Stomach (tissue), 9 donors: ENCODE results near the gene ABHD4. TPM values are rescaled to one million over a fixed set of nuclear protein-coding genes. Genes with fewer than 3 reads are reported as not detected.
"Not testable (repeated sequence)": the region's sequence is repeated elsewhere in the genome, so short reads cannot be mapped to it uniquely, and the experiment has no call there.

Experiments
- DNase-seq, 2 donors: peaks; one replicate each; pipeline versions ENCODE4 v3.0.0 to v3.0.0-alpha.2; 2013 to 2019
- H3K27ac ChIP-seq, 5 donors: fragments of 200-600 bp in 4 of 5; sonication (generic) in 4 of 5; one replicate each; pipeline ENCODE4 v1.5.1; 2013 to 2019; ENCODE audit warnings: mild to moderate bottlenecking in 1 of 5, moderate library complexity in 1 of 5
- H3K27me3 ChIP-seq, 3 donors: fragments of 200-600 bp; sonication (generic); one replicate each; pipeline ENCODE4 v1.5.1; 2017 to 2019; ENCODE audit warnings: mixed run types in 1 of 3
- H3K36me3 ChIP-seq, 4 donors: fragments of 200-600 bp; sonication (generic); 1 replicate in 3 of 4; 2 replicates in 1 of 4; pipeline ENCODE4 v1.5.1; 2016 to 2019
- H3K4me1 ChIP-seq, 4 donors: fragments of 200-600 bp; sonication (generic); one replicate each; pipeline ENCODE4 v1.5.1; 2016 to 2019
- H3K4me3 ChIP-seq, 4 donors: fragments of 200-600 bp; sonication (generic) in 3 of 4; one replicate each; pipeline ENCODE4 v1.5.1; 2016 to 2019; ENCODE audit warnings: mild to moderate bottlenecking in 1 of 4
- H3K9me3 ChIP-seq, 4 donors: fragments of 200-600 bp; sonication (generic); one replicate each; pipeline ENCODE4 v1.5.1; 2016 to 2019
- EP300 ChIP-seq: sonication (generic); formaldehyde crosslinking; IDR thresholded peaks from one replicate; pipeline ENCODE4 v1.6.1; 2017; ENCODE audit warnings: antibody characterized with exemption
- POLR2A ChIP-seq, 4 donors: fragments of 450-650 bp; IDR thresholded peaks; one replicate each; pipeline ENCODE4 v1.6.1; 2016; ENCODE audit warnings: antibody characterized with exemption in 4 of 4, control low read depth in 2 of 4, mild to moderate bottlenecking in 1 of 4, moderate library complexity in 1 of 4
- POLR2AphosphoS5 ChIP-seq, 3 donors: sonication (generic); formaldehyde crosslinking; IDR thresholded peaks; one replicate each; pipeline ENCODE4 v1.6.1; 2016; ENCODE audit warnings: antibody characterized with exemption in 3 of 3
- WGBS, 5 donors: extraction: QIAGEN DNeasy Blood & Tissue Kit in 3 of 5; methylation state at CpG; one replicate each; pipeline versions ENCODE4 v1.1.5 to v1.1.7; 2013 to 2018; 5-methylcytosine and 5-hydroxymethylcytosine counted together
- intact Hi-C: fragments of 100-400 bp; cut with DNase I; formaldehyde crosslinking; loops from one replicate; pipeline ENCODE4 v1.15.1; 2023; ENCODE audit warnings: low total_unique reads
- polyA plus RNA-seq, 3 donors: library from polyadenylated mRNA; stranded (reverse); fragments of 200-250 nt; gene quantifications; one replicate each; pipeline ENCODE4 v1.2.3, GENCODE V29; 2013
- total RNA-seq, 5 donors: library from RNA; depleted of rRNA; stranded (reverse); fragments of >200 nt; gene quantifications; one replicate each; pipeline versions ENCODE4 v1.1.0 to v1.2.3, GENCODE V29; 2014 to 2016
- TF ChIP-seq, protein P1 (sequence below), 7 experiments: fragments of 450-650 bp in 4 of 7; fragments of 200-600 bp in 3 of 7; sonication (generic) in 3 of 7; IDR thresholded peaks; one replicate each; pipeline ENCODE4 v1.5.1; 2016 to 2019; ENCODE audit warnings: antibody characterized with exemption in 7 of 7, control low read depth in 2 of 7, mild to moderate bottlenecking in 1 of 7
- donor health status: healthy with polysubstance abuse.
- donor health status: Bipolar disorder and iron deficiency.
- donor health status: healthy.

The ABHD4 gene
- total and polyA plus RNA-seq, 8 donors: 12.2 to 130 (median 23.2) TPM

DNA sequence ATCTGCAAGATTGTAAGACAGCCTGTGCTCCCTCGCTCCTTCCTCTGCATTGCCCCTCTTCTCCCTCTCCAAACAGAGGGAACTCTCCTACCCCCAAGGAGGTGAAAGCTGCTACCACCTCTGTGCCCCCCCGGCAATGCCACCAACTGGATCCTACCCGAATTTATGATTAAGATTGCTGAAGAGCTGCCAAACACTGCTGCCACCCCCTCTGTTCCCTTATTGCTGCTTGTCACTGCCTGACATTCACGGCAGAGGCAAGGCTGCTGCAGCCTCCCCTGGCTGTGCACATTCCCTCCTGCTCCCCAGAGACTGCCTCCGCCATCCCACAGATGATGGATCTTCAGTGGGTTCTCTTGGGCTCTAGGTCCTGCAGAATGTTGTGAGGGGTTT, 46.5 kb upstream of the ABHD4 start:
- Histone ChIP-seq H3K27ac (peak overlapping the region in 3 of 5 donors; percentile 0 to 53 (median 11)), H3K4me3 (no peak overlapping the region), H3K27me3 (no peaks in the 10 kb centered on the region), H3K4me1 (peaks cover 18 to 55% (median 40%) of the 10 kb centered on the region in 4 donors), H3K36me3 (no peaks in the 10 kb centered on the region), H3K9me3 (no peaks in the 10 kb centered on the region)
- intact Hi-C loops: loop anchor here (10.0 kb wide), 1 partner anchor 293 kb away; no protein-coding TSS in a partner anchor
- no peak for TF ChIP-seq POLR2AphosphoS5 (IDR thresholded peaks at IDR 0.05)
- no peak for TF ChIP-seq EP300
- TF ChIP-seq POLR2A (IDR thresholded peaks at IDR 0.05): no peak
- TF ChIP-seq, protein P1, sequence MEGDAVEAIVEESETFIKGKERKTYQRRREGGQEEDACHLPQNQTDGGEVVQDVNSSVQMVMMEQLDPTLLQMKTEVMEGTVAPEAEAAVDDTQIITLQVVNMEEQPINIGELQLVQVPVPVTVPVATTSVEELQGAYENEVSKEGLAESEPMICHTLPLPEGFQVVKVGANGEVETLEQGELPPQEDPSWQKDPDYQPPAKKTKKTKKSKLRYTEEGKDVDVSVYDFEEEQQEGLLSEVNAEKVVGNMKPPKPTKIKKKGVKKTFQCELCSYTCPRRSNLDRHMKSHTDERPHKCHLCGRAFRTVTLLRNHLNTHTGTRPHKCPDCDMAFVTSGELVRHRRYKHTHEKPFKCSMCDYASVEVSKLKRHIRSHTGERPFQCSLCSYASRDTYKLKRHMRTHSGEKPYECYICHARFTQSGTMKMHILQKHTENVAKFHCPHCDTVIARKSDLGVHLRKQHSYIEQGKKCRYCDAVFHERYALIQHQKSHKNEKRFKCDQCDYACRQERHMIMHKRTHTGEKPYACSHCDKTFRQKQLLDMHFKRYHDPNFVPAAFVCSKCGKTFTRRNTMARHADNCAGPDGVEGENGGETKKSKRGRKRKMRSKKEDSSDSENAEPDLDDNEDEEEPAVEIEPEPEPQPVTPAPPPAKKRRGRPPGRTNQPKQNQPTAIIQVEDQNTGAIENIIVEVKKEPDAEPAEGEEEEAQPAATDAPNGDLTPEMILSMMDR (IDR thresholded peaks at IDR 0.05): no peak
- 40 to 58% (median 47%) methylated on average over 5 of the region's 5 CpGs for WGBS, 5 donors
- DNase-seq: no peak

DNA sequence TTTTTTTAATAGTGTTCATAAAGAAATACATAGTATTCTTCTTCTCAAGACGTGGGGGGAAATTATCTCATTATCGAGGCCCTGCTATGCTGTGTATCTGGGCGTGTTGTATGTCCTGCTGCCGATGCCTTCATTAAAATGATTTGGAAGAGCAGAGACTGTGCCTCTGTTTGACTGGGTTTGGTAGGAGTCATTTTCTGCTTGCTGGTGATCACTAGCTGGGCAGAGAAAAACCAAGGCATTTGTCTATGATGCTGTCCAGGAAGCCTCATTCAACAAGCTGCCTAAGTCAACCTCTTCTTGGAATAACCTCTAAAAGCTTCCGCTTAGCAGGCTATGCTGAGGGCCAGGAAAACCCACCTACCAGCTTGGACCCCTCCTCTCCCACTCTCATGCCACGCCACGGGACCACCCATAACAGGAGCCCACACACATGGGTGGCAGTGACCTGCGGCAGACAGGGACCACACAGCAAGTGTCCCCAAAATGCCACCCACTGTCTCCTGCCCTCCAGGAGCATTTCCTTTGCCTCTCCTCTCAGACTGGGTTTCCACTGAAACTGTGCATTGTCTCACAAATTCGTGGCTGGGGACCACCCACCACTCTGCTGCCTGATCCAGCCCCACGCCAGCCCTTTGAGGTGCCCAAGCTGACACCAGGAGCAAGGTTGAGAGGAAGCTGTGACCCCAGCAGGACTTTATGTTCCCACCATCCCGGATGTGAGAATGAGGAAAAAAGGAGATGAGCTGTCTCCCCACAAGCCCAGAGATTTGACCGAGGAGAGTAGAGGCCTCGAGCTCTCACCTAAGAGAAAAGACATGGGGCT, 45.9 kb upstream of the ABHD4 start:
- H3K9me3 ChIP-seq: no peaks in the 10 kb centered on the region
- H3K27me3 ChIP-seq: no peaks in the 10 kb centered on the region
- no peaks in the 10 kb centered on the region for H3K36me3 ChIP-seq
- H3K27ac ChIP-seq: peak overlapping the region in 3 of 5 donors; percentile 11 to 53 (median 15)
- no peak overlapping the region for H3K4me3 ChIP-seq
- TF ChIP-seq POLR2A (IDR thresholded peaks at IDR 0.05) (no peak), POLR2AphosphoS5 (IDR thresholded peaks at IDR 0.05) (no peak), EP300 (no peak)
- TF ChIP-seq, protein P1 (IDR thresholded peaks at IDR 0.05): no peak
- intact Hi-C loops: loop anchor here (10.0 kb wide), 1 partner anchor 293 kb away; no protein-coding TSS in a partner anchor
- DNase-seq: no peak
- peaks cover 18 to 55% (median 39%) of the 10 kb centered on the region in 4 donors for H3K4me1 ChIP-seq
- WGBS, 5 donors: 75 to 81% (median 79%) methylated on average over 13 of the region's 13 CpGs

DNA sequence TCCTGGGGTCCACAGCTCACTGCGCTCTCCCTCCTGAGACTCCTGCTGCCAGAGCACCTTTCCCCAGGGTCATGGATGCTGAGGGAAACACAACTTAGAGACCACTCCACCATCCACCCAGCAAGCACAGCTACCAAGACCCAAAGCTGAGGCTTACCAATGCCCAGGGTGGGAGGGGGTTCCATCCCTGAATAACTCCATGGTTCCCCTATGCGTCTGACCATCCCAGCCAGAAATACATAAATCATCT, 45.3 kb upstream of the ABHD4 start:
- Histone ChIP-seq H3K27ac (peak overlapping the region in 3 of 5 donors; percentile 11 to 53 (median 15)), H3K4me1 (peaks cover 20 to 55% (median 39%) of the 10 kb centered on the region in 4 donors), H3K27me3 (no peaks in the 10 kb centered on the region), H3K9me3 (no peaks in the 10 kb centered on the region), H3K4me3 (no peak overlapping the region), H3K36me3 (no peaks in the 10 kb centered on the region)
- no peak for DNase-seq
- WGBS, 5 donors: 93 to 100% (median 96%) methylated on average over 2 of the region's 2 CpGs
- intact Hi-C loops: loop anchor here (10.0 kb wide), 1 partner anchor 292 kb away; no protein-coding TSS in a partner anchor
- TF ChIP-seq, protein P1 (IDR thresholded peaks at IDR 0.05): no peak
- TF ChIP-seq POLR2A (IDR thresholded peaks at IDR 0.05) (no peak), EP300 (no peak), POLR2AphosphoS5 (IDR thresholded peaks at IDR 0.05) (no peak)

DNA sequence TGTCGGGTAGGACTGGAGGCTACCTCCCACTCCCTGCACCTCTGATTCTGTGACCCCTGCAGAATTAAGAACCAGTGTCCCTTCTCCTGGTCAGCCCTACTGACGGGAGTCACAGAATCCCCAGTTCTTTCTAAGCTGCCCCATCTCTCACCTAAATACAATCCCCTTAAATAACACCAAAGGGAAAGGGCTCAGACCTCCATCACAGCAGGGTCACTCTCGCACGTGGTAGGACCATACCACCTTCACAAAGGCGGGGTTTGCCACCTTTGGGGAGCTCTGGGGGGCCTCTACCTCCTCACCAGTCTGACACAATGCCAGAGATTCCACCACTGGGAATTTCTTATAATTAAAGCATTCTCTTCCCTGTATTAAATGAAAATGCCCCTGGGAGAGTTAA, 44.7 kb upstream of the ABHD4 start:
- H3K36me3 ChIP-seq: no peaks in the 10 kb centered on the region
- no peaks in the 10 kb centered on the region for H3K9me3 ChIP-seq
- 79 to 93% (median 86%) methylated on average over 5 of the region's 5 CpGs for WGBS, 5 donors
- H3K4me3 ChIP-seq: no peak overlapping the region
- H3K27me3 ChIP-seq: no peaks in the 10 kb centered on the region
- peaks cover 20 to 55% (median 40%) of the 10 kb centered on the region in 4 donors for H3K4me1 ChIP-seq
- no peak for DNase-seq
- intact Hi-C loops: loop anchor here (10.0 kb wide), 1 partner anchor 291 kb away; no protein-coding TSS in a partner anchor
- peak overlapping the region in 4 of 5 donors; percentile 10 to 85 (median 69) for H3K27ac ChIP-seq
- TF ChIP-seq, protein P1 (IDR thresholded peaks at IDR 0.05): no peak
- TF ChIP-seq POLR2A (IDR thresholded peaks at IDR 0.05) (no peak), POLR2AphosphoS5 (IDR thresholded peaks at IDR 0.05) (no peak)

DNA sequence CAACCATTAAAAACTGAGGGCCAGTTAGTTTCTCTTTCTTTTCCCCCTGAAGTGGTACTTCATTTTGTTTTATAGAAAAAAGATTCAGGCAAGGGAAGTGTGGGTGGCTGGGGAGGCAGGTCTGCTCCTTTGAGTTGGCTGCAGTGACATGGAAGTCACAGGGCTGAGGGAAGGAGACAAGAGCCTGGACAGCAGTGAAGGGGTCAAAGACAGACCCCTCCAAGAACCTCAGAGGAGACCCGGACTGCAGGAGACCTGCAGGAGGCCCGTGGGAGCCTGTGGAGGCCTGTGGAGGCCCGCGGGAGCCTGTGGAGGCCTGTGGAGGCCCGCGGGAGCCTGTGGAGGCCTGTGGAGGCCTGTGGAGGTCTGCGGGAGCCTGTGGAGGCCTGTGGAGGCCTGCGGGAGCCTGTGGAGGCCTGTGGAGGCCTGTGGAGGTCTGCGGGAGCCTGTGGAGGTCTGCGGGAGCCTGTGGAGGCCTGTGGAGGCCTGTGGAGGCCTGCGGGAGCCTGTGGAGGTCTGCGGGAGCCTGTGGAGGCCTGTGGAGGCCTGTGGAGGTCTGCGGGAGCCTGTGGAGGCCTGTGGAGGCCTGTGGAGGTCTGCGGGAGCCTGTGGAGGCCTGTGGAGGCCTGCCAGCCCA, 44.1 kb upstream of the ABHD4 start:
- peak overlapping the region; percentile 23 to 85 (median 53) for H3K27ac ChIP-seq

More for the DNA sequence above, 44.1 kb upstream of the ABHD4 start:
- intact Hi-C loops: loop anchor here (10.0 kb wide), 1 partner anchor 291 kb away; no protein-coding TSS in a partner anchor
- not testable (repeated sequence) for H3K36me3 ChIP-seq, H3K27me3 ChIP-seq, DNase-seq, H3K4me3 ChIP-seq, H3K9me3 ChIP-seq
- peaks cover 26 to 58% (median 45%) of the 10 kb centered on the region in 4 donors for H3K4me1 ChIP-seq
- 64 to 89% (median 85%) methylated on average over 8 to 11 of the region's 14 CpGs for WGBS, 5 donors
